Suprapubic skin (tissue), 3 donors: ENCODE measurements around the gene TEKTIP1.

Experiments used
- POLR2AphosphoS5 ChIP-seq, 3 donors: sonication (generic); formaldehyde crosslinking; IDR thresholded peaks; one replicate each; pipeline ENCODE4 v1.6.1; 2017; ENCODE audit warnings: antibody characterized with exemption in 3 of 3
- TF ChIP-seq, protein P1 (sequence below), 2 donors: fragments of 200-600 bp in 1 of 2; fragments of 450-650 bp in 1 of 2; sonication (generic) in 1 of 2; IDR thresholded peaks; one replicate each; pipeline ENCODE4 v1.5.1; 2016 to 2019; ENCODE audit warnings: antibody characterized with exemption in 2 of 2, mild to moderate bottlenecking in 1 of 2, moderate library complexity in 1 of 2

DNA sequence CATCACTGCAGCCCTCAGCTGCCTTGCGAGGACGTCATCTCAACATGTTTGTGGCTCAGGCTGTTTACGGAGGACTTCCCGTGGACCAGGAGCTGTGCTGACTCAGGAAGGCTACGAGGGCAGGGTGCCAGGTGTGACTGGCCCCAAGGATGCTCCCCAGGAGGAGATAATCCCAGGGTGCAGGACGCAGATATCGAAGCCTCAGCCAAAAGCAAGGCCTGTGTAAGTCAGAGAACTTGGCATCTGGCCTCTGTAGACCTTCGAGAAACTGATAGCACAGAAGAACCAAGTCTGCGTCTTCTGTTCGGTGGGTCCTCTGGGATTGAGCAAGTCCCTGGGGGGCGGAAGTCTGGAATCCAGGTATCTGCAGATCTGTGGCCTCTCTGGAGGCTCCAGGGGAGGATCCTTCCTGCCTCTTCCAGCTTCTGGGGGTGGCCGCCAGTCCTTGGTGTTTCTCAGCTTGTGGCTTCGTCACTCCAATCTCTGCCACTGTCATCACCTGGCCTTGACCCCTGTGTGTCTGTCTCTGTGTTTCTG is 35.9 kb upstream of the TEKTIP1 start:
- TF ChIP-seq, protein P1, sequence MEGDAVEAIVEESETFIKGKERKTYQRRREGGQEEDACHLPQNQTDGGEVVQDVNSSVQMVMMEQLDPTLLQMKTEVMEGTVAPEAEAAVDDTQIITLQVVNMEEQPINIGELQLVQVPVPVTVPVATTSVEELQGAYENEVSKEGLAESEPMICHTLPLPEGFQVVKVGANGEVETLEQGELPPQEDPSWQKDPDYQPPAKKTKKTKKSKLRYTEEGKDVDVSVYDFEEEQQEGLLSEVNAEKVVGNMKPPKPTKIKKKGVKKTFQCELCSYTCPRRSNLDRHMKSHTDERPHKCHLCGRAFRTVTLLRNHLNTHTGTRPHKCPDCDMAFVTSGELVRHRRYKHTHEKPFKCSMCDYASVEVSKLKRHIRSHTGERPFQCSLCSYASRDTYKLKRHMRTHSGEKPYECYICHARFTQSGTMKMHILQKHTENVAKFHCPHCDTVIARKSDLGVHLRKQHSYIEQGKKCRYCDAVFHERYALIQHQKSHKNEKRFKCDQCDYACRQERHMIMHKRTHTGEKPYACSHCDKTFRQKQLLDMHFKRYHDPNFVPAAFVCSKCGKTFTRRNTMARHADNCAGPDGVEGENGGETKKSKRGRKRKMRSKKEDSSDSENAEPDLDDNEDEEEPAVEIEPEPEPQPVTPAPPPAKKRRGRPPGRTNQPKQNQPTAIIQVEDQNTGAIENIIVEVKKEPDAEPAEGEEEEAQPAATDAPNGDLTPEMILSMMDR (IDR thresholded peaks at IDR 0.05): no peak
- no peak for TF ChIP-seq POLR2AphosphoS5 (IDR thresholded peaks at IDR 0.05)
